Esophagus squamous epithelium (tissue), 5 donors: ENCODE data around the gene PANX2. TPM values are rescaled to one million over a fixed set of nuclear protein-coding genes. Genes with fewer than 3 reads are reported as not detected.
"Not testable (repeated sequence)": the region's sequence is repeated elsewhere in the genome, so short reads cannot be mapped to it uniquely, and the experiment has no call there.

Source experiments
- DNase-seq: peaks from one replicate; lab custom pipeline; 2025; lab: John Stamatoyannopoulos, UW
- H3K27ac ChIP-seq, 4 donors: fragments of 200-600 bp; sonication (generic); one replicate each; pipeline ENCODE4 v1.5.1; 2016 to 2019; ENCODE audit warnings: mild to moderate bottlenecking in 1 of 4
- H3K27me3 ChIP-seq, 4 donors: fragments of 200-600 bp; sonication (generic); 1 replicate in 3 of 4; 2 replicates in 1 of 4; pipeline versions ENCODE4 v1.5.1 to v1.6.0; 2017 to 2021; ENCODE audit warnings: antibody characterized with exemption in 1 of 4
- H3K36me3 ChIP-seq, 3 donors: fragments of 200-600 bp; sonication (generic); one replicate each; pipeline ENCODE4 v1.5.1; 2016 to 2019
- H3K4me1 ChIP-seq, 3 donors: fragments of 200-600 bp; sonication (generic); one replicate each; pipeline ENCODE4 v1.5.1; 2017 to 2019
- H3K4me3 ChIP-seq, 4 donors: fragments of 200-600 bp; sonication (generic); 1 replicate in 3 of 4; 2 replicates in 1 of 4; pipeline ENCODE4 v1.5.1; 2016 to 2019; ENCODE audit warnings: mild to moderate bottlenecking in 2 of 4, moderate library complexity in 1 of 4
- H3K9me3 ChIP-seq, 3 donors: fragments of 200-600 bp; sonication (generic); one replicate each; pipeline ENCODE4 v1.5.1; 2016 to 2019
- POLR2A ChIP-seq, 4 donors: fragments of 450-650 bp; IDR thresholded peaks; one replicate each; pipeline ENCODE4 v1.6.1; 2017; ENCODE audit warnings: antibody characterized with exemption in 4 of 4, mild to moderate bottlenecking in 4 of 4, moderate library complexity in 3 of 4
- WGBS, 2 donors: methylation state at CpG; one replicate each; pipeline ENCODE4 v1.1.5; 2018; 5-methylcytosine and 5-hydroxymethylcytosine counted together
- intact Hi-C: fragments of 100-400 bp; cut with DNase I; formaldehyde crosslinking; loops from one replicate; pipeline ENCODE4 v1.15.0; 2022
- total RNA-seq, 4 donors: library from RNA; depleted of rRNA; stranded (reverse); fragments of >200 nt; gene quantifications; one replicate each; pipeline ENCODE4 v1.1.0, GENCODE V29; 2016
- TF ChIP-seq, protein P1 (sequence below), 6 experiments: fragments of 450-650 bp in 4 of 6; fragments of 200-600 bp in 2 of 6; sonication (generic) in 2 of 6; IDR thresholded peaks; one replicate each; pipeline ENCODE4 v1.5.1; 2016 to 2019; ENCODE audit warnings: antibody characterized with exemption in 6 of 6, mild to moderate bottlenecking in 4 of 6, moderate library complexity in 4 of 6
- donor health status: DM: yes; HTN: yes; CAD: no.

The PANX2 gene
- total RNA-seq, 4 donors from 2014 or later, result 1.6 to 4.5 (median 3.4) TPM

DNA sequence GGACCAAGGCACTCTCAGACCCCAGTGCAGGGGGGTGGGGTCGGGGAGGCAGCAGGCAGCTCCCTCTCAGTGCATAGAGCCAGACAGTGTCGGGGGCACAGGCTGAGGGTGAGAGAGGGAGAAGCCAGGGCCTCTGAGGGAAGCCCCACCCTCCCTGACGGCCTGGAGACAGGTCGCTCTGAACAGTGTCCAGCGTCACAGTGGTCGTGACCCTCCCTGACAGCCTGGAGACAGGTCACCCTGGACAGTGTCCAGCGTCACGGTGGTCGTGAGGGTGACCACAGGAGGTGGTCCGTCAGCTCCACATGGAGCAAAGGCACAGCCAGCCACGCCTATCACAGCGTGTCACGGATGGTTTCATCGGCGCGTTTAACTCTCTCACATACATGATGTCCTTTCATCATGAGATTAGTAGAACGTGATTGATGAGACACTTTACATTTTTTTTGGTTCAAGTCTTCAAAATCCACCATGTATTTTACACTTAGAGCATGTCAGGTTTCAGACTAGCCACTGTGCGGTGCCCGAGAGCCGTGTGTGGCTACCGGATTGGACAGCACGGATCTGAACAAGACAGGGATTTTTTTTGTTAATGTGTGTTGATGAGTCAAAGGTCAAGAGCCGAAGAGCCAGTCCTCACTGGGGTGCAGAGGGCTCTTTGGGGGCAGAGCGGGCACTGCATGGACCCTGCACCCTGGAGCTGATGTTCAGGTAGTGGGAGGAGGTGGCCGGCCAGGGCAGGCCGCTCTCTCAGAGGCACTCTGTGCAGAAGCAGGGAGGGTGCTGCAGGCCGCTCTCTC, 23.9 kb upstream of the PANX2 start:
- TF ChIP-seq, protein P1, sequence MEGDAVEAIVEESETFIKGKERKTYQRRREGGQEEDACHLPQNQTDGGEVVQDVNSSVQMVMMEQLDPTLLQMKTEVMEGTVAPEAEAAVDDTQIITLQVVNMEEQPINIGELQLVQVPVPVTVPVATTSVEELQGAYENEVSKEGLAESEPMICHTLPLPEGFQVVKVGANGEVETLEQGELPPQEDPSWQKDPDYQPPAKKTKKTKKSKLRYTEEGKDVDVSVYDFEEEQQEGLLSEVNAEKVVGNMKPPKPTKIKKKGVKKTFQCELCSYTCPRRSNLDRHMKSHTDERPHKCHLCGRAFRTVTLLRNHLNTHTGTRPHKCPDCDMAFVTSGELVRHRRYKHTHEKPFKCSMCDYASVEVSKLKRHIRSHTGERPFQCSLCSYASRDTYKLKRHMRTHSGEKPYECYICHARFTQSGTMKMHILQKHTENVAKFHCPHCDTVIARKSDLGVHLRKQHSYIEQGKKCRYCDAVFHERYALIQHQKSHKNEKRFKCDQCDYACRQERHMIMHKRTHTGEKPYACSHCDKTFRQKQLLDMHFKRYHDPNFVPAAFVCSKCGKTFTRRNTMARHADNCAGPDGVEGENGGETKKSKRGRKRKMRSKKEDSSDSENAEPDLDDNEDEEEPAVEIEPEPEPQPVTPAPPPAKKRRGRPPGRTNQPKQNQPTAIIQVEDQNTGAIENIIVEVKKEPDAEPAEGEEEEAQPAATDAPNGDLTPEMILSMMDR (IDR thresholded peaks at IDR 0.05), result peak in 5 of 6 experiments; percentile 63 to 90 (median 77)
- no peak for TF ChIP-seq POLR2A (IDR thresholded peaks at IDR 0.05)
- Histone ChIP-seq H3K9me3 (no peaks in the 10 kb centered on the region), H3K27me3 (peaks cover 0 to 38% (median 0%) of the 10 kb centered on the region in 4 donors), H3K4me1 (peaks cover 0 to 10% (median 0%) of the 10 kb centered on the region in 3 donors), H3K4me3 (no peak overlapping the region), H3K36me3 (no peaks in the 10 kb centered on the region), H3K27ac (no peak overlapping the region)
- 20 to 25% methylated on average over 17 to 19 of the region's 27 CpGs for WGBS, 2 donors
- no peak for DNase-seq
- intact Hi-C loops, result no loop called here

DNA sequence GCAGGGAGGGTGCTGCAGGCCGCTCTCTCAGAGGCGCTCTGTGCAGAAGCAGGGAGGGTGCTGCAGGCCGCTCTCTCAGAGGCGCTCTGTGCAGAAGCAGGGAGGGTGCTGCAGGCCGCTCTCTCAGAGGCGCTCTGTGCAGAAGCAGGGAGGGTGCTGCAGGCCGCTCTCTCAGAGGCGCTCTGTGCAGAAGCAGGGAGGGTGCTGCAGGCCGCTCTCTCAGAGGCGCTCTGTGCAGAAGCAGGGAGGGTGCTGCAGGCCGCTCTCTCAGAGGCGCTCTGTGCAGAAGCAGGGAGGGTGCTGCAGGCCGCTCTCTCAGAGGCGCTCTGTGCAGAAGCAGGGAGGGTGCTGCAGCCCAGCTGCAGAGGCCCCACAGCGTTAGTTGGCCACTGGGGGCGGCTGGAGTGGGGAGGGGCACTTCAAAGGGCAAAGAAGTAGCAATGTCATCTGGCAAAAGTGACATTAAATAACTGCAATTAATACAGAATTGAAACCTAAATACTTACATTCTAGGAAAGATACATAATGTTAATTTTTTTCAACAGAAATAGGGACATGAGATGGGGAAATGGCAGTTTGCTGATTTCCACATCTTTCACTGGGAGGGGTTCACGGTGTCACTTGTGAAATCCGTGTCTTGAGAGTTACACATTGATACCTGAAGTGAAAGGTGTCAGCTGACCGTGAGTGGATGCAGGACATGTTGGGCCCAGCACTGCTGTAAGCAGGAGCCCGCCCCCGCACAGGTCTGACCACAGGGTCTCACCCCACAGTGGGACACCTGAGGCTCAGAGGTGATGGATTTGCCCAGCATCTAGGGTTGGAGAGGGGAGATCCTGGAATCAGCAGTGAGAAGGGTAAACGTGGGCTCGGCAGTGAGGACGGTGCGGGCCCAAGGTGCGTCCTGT, 23.0 kb upstream of the PANX2 start:
- H3K36me3 ChIP-seq, H3K9me3 ChIP-seq, H3K27ac ChIP-seq, intact Hi-C loops, H3K4me1 ChIP-seq, DNase-seq, H3K4me3 ChIP-seq: not testable (repeated sequence)
- 79% methylated on average over 7 to 12 of the region's 26 CpGs for WGBS, 2 donors
- H3K27me3 ChIP-seq, result peaks cover 0 to 29% (median 0%) of the 10 kb centered on the region in 4 donors

DNA sequence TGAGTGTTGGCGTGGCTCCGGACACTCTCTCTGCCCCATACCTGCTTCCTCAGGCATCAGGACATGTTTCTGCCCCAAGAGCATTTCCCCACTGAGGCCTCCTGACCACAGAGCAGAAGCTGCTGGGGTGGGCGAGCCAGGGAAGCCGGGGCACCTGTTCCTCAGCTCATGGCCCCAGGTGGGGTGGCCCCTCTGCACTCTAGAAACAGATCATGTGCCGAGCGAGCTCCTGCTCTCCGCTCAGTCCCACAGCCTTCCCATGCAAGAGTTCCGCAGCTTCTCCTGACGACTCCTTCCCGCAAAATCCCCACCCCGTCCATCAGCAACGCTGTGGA, 22.4 kb upstream of the PANX2 start:
- TF ChIP-seq POLR2A (IDR thresholded peaks at IDR 0.05), result no peak
- TF ChIP-seq, protein P1 (IDR thresholded peaks at IDR 0.05), result no peak
- intact Hi-C loops, result no loop called here
- 87% methylated on average over 8 to 10 of the region's 12 CpGs for WGBS, 2 donors
- Histone ChIP-seq H3K9me3 (no peaks in the 10 kb centered on the region), H3K27ac (no peak overlapping the region), H3K4me1 (peaks cover 0 to 10% (median 0%) of the 10 kb centered on the region in 3 donors), H3K4me3 (no peak overlapping the region), H3K27me3 (peaks cover 0 to 23% (median 0%) of the 10 kb centered on the region in 4 donors), H3K36me3 (no peaks in the 10 kb centered on the region)
- no peak for DNase-seq

DNA sequence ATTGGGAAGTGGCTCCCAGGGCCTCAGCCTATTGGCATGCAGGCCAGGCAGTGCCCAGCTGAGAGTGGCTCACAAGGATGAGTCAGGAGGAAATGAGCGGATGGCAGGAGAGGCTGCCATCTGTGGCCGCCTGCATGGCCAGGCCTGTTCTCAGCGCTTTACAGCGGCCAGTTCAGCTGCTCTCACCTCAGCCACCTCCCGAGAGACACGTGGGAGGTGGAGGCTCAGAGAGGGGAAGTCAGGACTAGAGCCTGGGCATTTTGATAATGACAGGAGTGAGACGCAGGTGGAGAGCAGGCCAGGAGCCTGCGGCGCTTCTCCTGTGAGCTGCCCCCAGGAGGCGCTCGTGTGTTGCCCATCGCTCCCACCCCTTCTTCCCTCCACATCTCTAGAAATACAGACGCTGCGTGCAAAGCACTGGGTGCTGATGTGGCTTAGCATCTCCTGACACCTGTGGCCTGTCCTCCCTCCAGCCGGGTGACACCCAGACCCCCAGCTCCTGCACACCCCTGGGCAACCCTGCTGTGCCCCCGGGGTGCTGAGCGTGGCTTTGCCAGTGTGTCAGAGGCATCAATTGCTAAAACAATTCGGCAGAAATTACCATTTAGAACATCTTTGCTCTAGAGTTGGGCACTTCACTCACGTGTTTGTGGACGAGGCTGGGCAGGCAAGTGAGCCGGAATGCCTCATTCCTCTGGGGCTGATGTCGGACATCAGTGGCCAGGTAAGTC, 21.4 kb upstream of the PANX2 start:
- WGBS, 2 donors, result 8 to 16% methylated on average over 6 to 13 of the region's 22 CpGs
- intact Hi-C loops, result no loop called here
- no peak overlapping the region for H3K27ac ChIP-seq
- H3K27me3 ChIP-seq, result peaks cover 0 to 19% (median 0%) of the 10 kb centered on the region in 4 donors
- no peak overlapping the region for H3K4me3 ChIP-seq
- TF ChIP-seq, protein P1 (IDR thresholded peaks at IDR 0.05), result peak; percentile 69 to 92 (median 80)
- TF ChIP-seq POLR2A (IDR thresholded peaks at IDR 0.05), result no peak
- no peaks in the 10 kb centered on the region for H3K36me3 ChIP-seq
- no peak for DNase-seq
- H3K9me3 ChIP-seq, result no peaks in the 10 kb centered on the region
- peaks cover 0 to 10% (median 0%) of the 10 kb centered on the region in 3 donors for H3K4me1 ChIP-seq
